CD4-positive, alpha-beta T cell (primary cell): ENCODE data around the gene TMEM45B. TPM values are rescaled to one million over a fixed set of nuclear protein-coding genes. Genes with fewer than 3 reads are reported as not detected.
"Not testable (repeated sequence)": the region's sequence is repeated elsewhere in the genome, so short reads cannot be mapped to it uniquely, and the experiment has no call there.

Experiments
- ATAC-seq: fragments of 200-7000 bp; cut with Tn5 transposase; one replicate; pipeline ENCODE4 v1.10.0; 2022; ENCODE audit warnings: mild to moderate bottlenecking; ENCODE audit not compliant: poor library complexity
- CTCF ChIA-PET: fragments of 350-600 bp; sonication (Branson Sonifier 250); formaldehyde crosslinking; loops from one replicate; lab custom pipeline; 2021; ENCODE audit warnings: antibody characterized with exemption, inconsistent platforms; lab: Charles Lee
- POLR2A ChIA-PET: fragments of 350-600 bp; sonication (Branson Sonifier 250); formaldehyde crosslinking; loops from one replicate; lab custom pipeline; 2021; ENCODE audit warnings: antibody characterized with exemption, inconsistent platforms; lab: Charles Lee
- DNase-seq, 14 experiments: peaks; one replicate each; pipeline ENCODE4 v3.0.0-alpha.2; 2013 to 2020; ENCODE audit warnings: mixed read lengths in 2 of 14
- H3K27ac ChIP-seq, 2 donors: one replicate each; pipeline versions ENCODE4 v1.5.1 to v1.7.0; 2013; ENCODE audit warnings: low read length in 2 of 2, low read depth in 1 of 2, mild to moderate bottlenecking in 1 of 2
- H3K27me3 ChIP-seq, 2 experiments: 1 replicate in 1 of 2; 2 replicates in 1 of 2; pipeline versions ENCODE4 v1.6.1 to v1.7.0; 2013; ENCODE audit warnings: low read length in 2 of 2, control low read depth in 1 of 2, mild to moderate bottlenecking in 1 of 2, moderate library complexity in 1 of 2; ENCODE audit not compliant: insufficient read depth in 2 of 2, control insufficient read depth in 1 of 2
- H3K36me3 ChIP-seq: one replicate; pipeline ENCODE4 v1.6.1; 2013; ENCODE audit warnings: low read length, control low read depth; ENCODE audit not compliant: insufficient read depth
- H3K4me1 ChIP-seq: one replicate; pipeline ENCODE4 v1.6.1; 2013; ENCODE audit warnings: low read length, control low read depth; ENCODE audit not compliant: insufficient read depth
- H3K4me3 ChIP-seq: one replicate; pipeline ENCODE4 v1.5.1; 2013; ENCODE audit warnings: mild to moderate bottlenecking, low read length, moderate library complexity
- H3K9me3 ChIP-seq, 2 experiments: 1 replicate in 1 of 2; 2 replicates in 1 of 2; pipeline versions ENCODE4 v1.6.1 to v1.7.0; 2013; ENCODE audit warnings: low read length in 2 of 2, mild to moderate bottlenecking in 2 of 2, control low read depth in 1 of 2, moderate library complexity in 1 of 2; ENCODE audit not compliant: control insufficient read depth in 1 of 2, insufficient read depth in 1 of 2
- H3K27ac Mint-ChIP-seq: one replicate; pipeline ENCODE4 v1.8.0; 2020; ENCODE audit warnings: mixed read lengths
- H3K27me3 Mint-ChIP-seq: one replicate; pipeline ENCODE4 v1.8.0; 2021; ENCODE audit warnings: mixed read lengths
- H3K36me3 Mint-ChIP-seq: one replicate; pipeline ENCODE4 v1.8.0; 2021; ENCODE audit warnings: low read depth, mixed read lengths
- H3K4me1 Mint-ChIP-seq: one replicate; pipeline ENCODE4 v1.8.0; 2021; ENCODE audit warnings: low read depth, mixed read lengths
- H3K4me3 Mint-ChIP-seq: one replicate; pipeline ENCODE4 v1.8.0; 2020; ENCODE audit warnings: mild to moderate bottlenecking, mixed read lengths
- H3K9me3 Mint-ChIP-seq: one replicate; pipeline ENCODE4 v1.8.0; 2020; ENCODE audit warnings: mixed read lengths
- intact Hi-C, 2 experiments: fragments of 100-400 bp; cut with DNase I in 1 of 2; cut with micrococcal nuclease in 1 of 2; formaldehyde crosslinking; loops; one replicate each; pipeline versions ENCODE4 v1.15.1 to v1.9.0; 2023 to 2025; cut with DNase I, micrococcal nuclease
- total RNA-seq, 174 experiments: library from RNA in 2 of 174; stranded (reverse) in 2 of 174; gene quantifications; one replicate each; pipeline ENCODE4 v1.2.3 and lab custom pipeline; 2021 to 2026
- TF ChIP-seq, protein P1 (sequence below): fragments of 200-600 bp; IDR thresholded peaks from one replicate; pipeline ENCODE4 v1.8.0; 2022; ENCODE audit warnings: antibody characterized with exemption, mild to moderate bottlenecking

Gene TMEM45B
- total RNA-seq, 2 experiments from 2014 or later = 1.7 to 1.9 TPM

DNA sequence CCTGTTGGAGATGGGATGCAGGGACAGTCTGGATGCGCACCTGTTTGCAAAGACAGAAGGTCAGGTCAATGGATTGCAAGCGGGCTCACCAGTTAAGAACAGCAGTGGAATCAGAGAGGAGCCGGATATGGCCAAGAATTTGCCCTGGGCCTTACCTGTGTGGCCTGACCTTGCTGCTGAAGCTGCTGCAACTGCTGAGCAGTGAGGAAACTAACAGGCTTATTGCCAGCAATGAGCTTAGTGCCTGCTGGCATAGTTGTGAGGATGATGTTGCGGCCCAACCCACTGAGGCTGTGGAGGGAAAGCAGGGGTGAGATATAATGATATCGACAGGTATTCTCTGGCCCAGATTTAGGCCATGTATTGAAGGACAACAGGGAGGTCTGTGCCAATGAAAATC lies 49.2 kb downstream of the TMEM45B start:
- Histone ChIP-seq H3K27me3 (no peaks in the 10 kb centered on the region), H3K36me3 (peaks cover 71% of the 10 kb centered on the region), H3K27ac (no peak overlapping the region), H3K4me3 (no peak overlapping the region), H3K9me3 (no peaks in the 10 kb centered on the region), H3K4me1 (peaks cover 38% of the 10 kb centered on the region)
- DNase-seq (no peak), ATAC-seq (no peak)
- H3K4me1 Mint-ChIP-seq = peaks cover 57% of the 10 kb centered on the region
- TF ChIP-seq, protein P1, sequence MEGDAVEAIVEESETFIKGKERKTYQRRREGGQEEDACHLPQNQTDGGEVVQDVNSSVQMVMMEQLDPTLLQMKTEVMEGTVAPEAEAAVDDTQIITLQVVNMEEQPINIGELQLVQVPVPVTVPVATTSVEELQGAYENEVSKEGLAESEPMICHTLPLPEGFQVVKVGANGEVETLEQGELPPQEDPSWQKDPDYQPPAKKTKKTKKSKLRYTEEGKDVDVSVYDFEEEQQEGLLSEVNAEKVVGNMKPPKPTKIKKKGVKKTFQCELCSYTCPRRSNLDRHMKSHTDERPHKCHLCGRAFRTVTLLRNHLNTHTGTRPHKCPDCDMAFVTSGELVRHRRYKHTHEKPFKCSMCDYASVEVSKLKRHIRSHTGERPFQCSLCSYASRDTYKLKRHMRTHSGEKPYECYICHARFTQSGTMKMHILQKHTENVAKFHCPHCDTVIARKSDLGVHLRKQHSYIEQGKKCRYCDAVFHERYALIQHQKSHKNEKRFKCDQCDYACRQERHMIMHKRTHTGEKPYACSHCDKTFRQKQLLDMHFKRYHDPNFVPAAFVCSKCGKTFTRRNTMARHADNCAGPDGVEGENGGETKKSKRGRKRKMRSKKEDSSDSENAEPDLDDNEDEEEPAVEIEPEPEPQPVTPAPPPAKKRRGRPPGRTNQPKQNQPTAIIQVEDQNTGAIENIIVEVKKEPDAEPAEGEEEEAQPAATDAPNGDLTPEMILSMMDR = no peak
- peaks cover 91% of the 10 kb centered on the region for H3K36me3 Mint-ChIP-seq
- intact Hi-C loops = no loop called here
- H3K27ac Mint-ChIP-seq = peak overlapping the region; percentile 68
- H3K27me3 Mint-ChIP-seq = no peaks in the 10 kb centered on the region
- POLR2A ChIA-PET = interaction anchor here (1.4 to 1.9 kb wide), 2 partner anchors 11 to 50 kb away, joined by 3 to 12 read pairs; no protein-coding TSS in a partner anchor
- CTCF ChIA-PET = no interaction called here
- H3K9me3 Mint-ChIP-seq = no peaks in the 10 kb centered on the region
- no peak overlapping the region for H3K4me3 Mint-ChIP-seq

DNA sequence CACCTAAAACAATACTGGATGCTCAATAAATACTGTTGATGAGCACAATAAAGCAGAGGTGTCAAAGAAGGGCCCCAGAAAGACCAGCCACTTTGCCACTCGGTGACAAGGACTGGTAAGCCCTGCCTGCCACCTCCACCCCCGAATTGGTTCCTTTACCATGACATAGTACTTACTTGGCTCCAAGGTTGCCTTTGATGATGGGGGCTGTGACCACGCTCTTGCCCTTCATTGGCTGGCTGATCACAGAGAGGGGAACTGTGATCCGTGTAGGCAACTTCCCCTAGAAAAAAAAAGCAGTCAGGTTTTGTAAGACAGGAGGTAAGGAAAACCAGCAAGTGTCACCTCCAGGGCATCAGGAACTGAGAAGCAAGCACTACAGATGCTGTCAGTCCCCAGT lies 50.1 kb downstream of the TMEM45B start:
- ATAC-seq (no peak), DNase-seq (peak in 2 of 14 experiments; percentile 25)
- no peak overlapping the region for H3K4me3 ChIP-seq
- TF ChIP-seq, protein P1 = no peak
- no peak overlapping the region for H3K27ac ChIP-seq
- intact Hi-C loops = no loop called here
- POLR2A ChIA-PET = interaction anchor here (1.9 kb wide), 1 partner anchor 12 kb away, joined by 12 read pairs; no protein-coding TSS in a partner anchor
- H3K27me3 ChIP-seq = no peaks in the 10 kb centered on the region
- Mint-ChIP-seq H3K4me1 (peaks cover 49% of the 10 kb centered on the region), H3K4me3 (no peak overlapping the region), H3K27ac (peak overlapping the region; percentile 68), H3K9me3 (no peaks in the 10 kb centered on the region), H3K36me3 (peaks cover 97% of the 10 kb centered on the region), H3K27me3 (no peaks in the 10 kb centered on the region)
- peaks cover 30% of the 10 kb centered on the region for H3K4me1 ChIP-seq
- CTCF ChIA-PET = no interaction called here
- peaks cover 76% of the 10 kb centered on the region for H3K36me3 ChIP-seq
- no peaks in the 10 kb centered on the region for H3K9me3 ChIP-seq

DNA sequence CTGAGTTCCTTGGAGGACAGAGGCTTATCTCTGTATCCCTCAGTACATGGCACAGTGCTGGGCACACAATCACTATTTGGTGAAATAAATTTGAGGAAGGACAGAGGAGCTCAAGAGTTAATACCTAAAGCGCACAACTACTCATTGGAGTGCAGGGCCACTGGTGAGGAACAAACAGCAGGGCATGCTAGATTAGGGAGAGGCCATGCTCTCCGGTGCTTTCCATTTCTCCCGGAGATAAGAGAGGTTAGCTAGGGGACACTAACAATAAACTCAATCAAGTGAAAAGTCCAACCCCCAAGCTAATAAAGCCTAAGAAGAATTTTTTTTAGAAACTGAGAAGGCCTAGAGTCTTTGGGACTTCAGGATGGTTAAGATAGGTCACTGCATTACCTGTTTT lies 50.7 kb downstream of the TMEM45B start:
- Histone ChIP-seq H3K27ac (peak overlapping the region in 1 of 2 donors; percentile 10), H3K36me3 (peaks cover 82% of the 10 kb centered on the region), H3K4me3 (no peak overlapping the region), H3K27me3 (no peaks in the 10 kb centered on the region), H3K9me3 (no peaks in the 10 kb centered on the region), H3K4me1 (peaks cover 24% of the 10 kb centered on the region)
- Mint-ChIP-seq H3K27ac (peak overlapping the region; percentile 68), H3K9me3 (no peaks in the 10 kb centered on the region), H3K4me1 (peaks cover 43% of the 10 kb centered on the region), H3K4me3 (no peak overlapping the region), H3K36me3 (peaks cover 97% of the 10 kb centered on the region), H3K27me3 (no peaks in the 10 kb centered on the region)
- intact Hi-C loops = no loop called here
- TF ChIP-seq, protein P1 = no peak
- ChIA-PET CTCF (no interaction called here), POLR2A (interaction anchor here (2.0 kb wide), 1 partner anchor 12 kb away, joined by 6 read pairs; no protein-coding TSS in a partner anchor)
- ATAC-seq (no peak), DNase-seq (no peak)

DNA sequence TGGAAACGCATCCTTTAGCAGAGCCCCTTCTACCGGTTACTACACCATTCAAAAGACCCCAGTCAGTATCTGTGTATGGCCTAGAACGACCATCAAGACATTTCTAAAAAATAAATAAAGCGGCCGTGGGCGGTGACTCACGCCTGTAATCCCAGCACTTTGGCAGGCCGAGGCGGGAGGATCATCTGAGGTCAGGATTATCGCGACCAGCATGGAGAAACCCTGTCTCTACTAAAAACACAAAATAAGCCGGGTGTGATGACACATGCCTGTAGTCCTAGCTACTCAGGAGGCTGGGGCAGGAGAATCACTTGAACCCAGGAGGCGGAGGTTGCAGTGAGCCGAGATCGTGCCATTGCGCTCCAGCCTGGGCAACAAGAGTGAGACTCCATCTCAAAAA lies 53.0 kb downstream of the TMEM45B start:
- CTCF ChIA-PET = interaction anchor here (1.1 kb wide), 1 partner anchor 10 kb away, joined by 3 read pairs; no protein-coding TSS in a partner anchor
- H3K4me1 ChIP-seq = peaks cover 12% of the 10 kb centered on the region
- H3K4me3 ChIP-seq, H3K4me3 Mint-ChIP-seq, ATAC-seq, DNase-seq, H3K9me3 ChIP-seq, H3K9me3 Mint-ChIP-seq, H3K27ac ChIP-seq, intact Hi-C loops, POLR2A ChIA-PET, H3K27me3 ChIP-seq, H3K27me3 Mint-ChIP-seq: not testable (repeated sequence)
- Mint-ChIP-seq H3K4me1 (peaks cover 31% of the 10 kb centered on the region), H3K27ac (peak overlapping the region; percentile 65), H3K36me3 (peaks cover 97% of the 10 kb centered on the region)
- peaks cover 90% of the 10 kb centered on the region for H3K36me3 ChIP-seq
